GM12874 (cell line): ENCODE data around the gene SLC25A47.

Source experiments
- TF ChIP-seq, protein P1 (sequence below): IDR thresholded peaks from 2 replicates; pipeline ENCODE4 v1.5.1; 2011; ENCODE audit warnings: low read depth, mild to moderate bottlenecking, control low read depth, low read length, moderate library complexity; ENCODE audit not compliant: insufficient read depth

SLC25A47 gene

DNA sequence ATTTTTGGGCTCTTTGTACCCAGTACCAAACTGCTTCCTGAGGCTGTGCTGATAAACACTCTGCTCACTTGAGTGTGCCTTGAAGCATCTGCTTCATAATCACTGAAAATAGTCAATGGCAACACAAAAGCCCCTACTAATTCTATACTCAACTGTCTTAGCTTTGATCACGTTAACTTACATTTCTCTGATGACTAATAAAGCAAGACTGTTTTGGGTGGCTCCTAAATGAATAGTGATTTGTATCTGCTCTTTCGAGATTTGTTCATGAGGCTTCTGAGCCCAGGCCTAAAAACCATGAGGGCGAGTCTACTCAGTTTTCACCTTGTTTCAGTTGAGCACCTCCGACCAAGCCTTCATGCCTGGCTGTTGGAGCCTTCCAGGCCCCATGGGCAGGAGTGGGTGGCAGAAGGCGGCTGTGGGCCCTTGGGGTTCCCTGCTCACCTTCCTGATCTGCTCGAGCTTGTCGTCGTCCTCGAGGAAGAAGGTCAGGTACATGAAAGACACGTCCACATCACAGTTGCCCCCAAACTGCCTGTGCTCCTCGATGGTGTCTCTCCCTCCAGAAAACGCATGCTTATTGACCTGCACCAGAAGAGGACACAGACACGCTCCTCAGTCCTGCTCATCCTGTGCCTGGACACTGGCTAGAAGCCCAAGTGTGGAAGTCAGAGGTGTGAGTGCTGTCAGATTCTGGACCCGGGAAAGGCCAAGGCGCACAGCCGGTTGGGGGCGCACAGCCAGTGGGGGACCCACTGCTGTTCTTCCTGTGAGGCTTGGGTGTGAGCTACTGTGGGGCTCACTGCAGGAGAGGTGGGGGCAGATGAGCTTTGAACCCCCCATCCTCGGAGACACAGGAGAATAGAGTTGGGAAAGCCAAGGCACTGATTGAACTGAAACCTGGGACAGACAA is 13.7 kb downstream of the SLC25A47 start:
- TF ChIP-seq, protein P1, sequence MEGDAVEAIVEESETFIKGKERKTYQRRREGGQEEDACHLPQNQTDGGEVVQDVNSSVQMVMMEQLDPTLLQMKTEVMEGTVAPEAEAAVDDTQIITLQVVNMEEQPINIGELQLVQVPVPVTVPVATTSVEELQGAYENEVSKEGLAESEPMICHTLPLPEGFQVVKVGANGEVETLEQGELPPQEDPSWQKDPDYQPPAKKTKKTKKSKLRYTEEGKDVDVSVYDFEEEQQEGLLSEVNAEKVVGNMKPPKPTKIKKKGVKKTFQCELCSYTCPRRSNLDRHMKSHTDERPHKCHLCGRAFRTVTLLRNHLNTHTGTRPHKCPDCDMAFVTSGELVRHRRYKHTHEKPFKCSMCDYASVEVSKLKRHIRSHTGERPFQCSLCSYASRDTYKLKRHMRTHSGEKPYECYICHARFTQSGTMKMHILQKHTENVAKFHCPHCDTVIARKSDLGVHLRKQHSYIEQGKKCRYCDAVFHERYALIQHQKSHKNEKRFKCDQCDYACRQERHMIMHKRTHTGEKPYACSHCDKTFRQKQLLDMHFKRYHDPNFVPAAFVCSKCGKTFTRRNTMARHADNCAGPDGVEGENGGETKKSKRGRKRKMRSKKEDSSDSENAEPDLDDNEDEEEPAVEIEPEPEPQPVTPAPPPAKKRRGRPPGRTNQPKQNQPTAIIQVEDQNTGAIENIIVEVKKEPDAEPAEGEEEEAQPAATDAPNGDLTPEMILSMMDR = no peak

GRCh38 chr14:100339766-100340422 is 16.8 kb downstream of the SLC25A47 start:
- TF ChIP-seq, protein P1 = no peak

GRCh38 chr14:100340423-100340813 is 17.3 kb downstream of the SLC25A47 start:
- TF ChIP-seq, protein P1 = no peak

DNA sequence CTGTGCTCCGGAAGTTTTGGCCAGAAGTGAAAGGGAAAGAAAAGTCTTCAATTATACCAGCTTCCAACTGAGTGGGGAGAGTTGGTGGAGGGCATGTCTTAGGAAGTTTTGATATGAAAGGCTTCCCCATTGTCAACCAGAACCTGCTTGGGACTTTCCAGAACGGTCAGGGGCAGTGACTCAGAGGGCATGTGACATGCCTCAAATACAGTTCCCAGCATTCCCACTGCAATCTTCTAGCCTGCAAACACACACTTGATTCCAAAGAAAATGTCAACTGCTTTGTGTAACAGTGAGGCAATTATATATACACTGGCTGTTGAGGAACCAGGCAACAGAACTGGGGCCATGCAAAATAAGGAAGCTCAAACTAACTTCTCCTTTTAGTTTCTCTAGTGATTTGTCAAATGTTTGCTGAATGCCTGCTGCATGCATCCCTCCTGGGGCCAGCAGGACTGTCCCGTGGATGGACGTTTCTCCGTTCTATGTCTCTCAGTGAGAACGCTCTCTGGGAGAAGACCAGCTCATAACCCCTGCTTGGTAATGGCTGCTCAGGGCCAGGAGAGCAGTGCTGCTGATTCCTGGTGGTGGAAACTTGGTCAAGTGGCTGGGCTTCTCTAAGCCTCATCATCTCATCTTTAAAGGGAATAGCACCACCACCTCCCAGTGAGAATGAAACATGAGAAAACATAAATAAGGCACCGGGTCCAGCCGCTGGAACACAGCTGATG is 18.3 kb downstream of the SLC25A47 start:
- TF ChIP-seq, protein P1 = no peak

DNA sequence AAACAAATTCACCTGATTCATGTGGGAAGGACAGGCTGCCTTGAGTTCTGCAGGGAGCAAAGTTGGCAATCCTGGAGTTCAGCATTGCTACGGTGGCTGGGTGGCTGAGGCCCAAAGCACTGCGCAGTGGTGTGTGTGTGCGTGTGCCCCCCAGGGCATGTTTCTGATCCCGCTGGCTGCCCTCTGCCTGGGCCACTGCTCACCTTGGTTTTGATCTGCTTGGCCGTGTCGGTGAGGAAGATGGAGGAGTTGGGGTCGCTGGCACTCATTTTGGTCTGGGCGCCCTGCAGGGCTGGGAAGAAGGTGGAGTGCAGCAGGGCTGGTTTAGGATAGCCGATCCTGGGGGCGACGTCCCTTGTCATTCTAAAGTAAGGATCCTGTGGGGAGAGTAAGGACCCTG is 19.1 kb downstream of the SLC25A47 start:
- TF ChIP-seq, protein P1 = no peak

- TF ChIP-seq, protein P1 = no peak
Measured at GRCh38 chr14:100345711-100346110, 22.6 kb downstream of the SLC25A47 start.
